Measurements from ENCODE around the gene SMG6.

GRCh38 chr17:2195729-2196128 lies 107.9 kb downstream of the SMG6 start:
- TF ChIP-seq EZH2 (IDR thresholded peaks at IDR 0.05; ENCODE audit: borderline replicate concordance) (no peak), EZH2phosphoT487 (IDR thresholded peaks at IDR 0.05; ENCODE audit: low read depth, severe bottlenecking, unreplicated experiment) (no peak)
- TF ChIP-seq, protein P1, sequence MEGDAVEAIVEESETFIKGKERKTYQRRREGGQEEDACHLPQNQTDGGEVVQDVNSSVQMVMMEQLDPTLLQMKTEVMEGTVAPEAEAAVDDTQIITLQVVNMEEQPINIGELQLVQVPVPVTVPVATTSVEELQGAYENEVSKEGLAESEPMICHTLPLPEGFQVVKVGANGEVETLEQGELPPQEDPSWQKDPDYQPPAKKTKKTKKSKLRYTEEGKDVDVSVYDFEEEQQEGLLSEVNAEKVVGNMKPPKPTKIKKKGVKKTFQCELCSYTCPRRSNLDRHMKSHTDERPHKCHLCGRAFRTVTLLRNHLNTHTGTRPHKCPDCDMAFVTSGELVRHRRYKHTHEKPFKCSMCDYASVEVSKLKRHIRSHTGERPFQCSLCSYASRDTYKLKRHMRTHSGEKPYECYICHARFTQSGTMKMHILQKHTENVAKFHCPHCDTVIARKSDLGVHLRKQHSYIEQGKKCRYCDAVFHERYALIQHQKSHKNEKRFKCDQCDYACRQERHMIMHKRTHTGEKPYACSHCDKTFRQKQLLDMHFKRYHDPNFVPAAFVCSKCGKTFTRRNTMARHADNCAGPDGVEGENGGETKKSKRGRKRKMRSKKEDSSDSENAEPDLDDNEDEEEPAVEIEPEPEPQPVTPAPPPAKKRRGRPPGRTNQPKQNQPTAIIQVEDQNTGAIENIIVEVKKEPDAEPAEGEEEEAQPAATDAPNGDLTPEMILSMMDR (IDR thresholded peaks at IDR 0.05; ENCODE audit: poor library complexity) = no peak

Data from hepatocyte (in vitro differentiated cells).